ENCODE measurements around the gene FBXO44. TPM values are rescaled to one million over a fixed set of nuclear protein-coding genes. Genes with fewer than 3 reads are reported as not detected.

FBXO44 gene
- total RNA-seq, 1 experiment from 2014 or later, result 34.9 TPM

GRCh38 chr1:11700601-11701467, 46.2 kb downstream of the FBXO44 start:
- Mint-ChIP-seq H3K36me3 (no peaks in the 10 kb centered on the region), H3K27ac (no peak overlapping the region), H3K4me3 (0 out of 2 replicates have a peak overlapping the region, but pooled peaks have one; percentile 7), H3K9me3 (no peaks in the 10 kb centered on the region), H3K27me3 (ENCODE audit: low read depth) (no peaks in the 10 kb centered on the region), H3K4me1 (peaks cover 51% of the 10 kb centered on the region)
- TF ChIP-seq OVOL2 (CRISPR knock-in tag; IDR thresholded peaks at IDR 0.05; ENCODE audit: borderline replicate concordance) (no peak), HMGXB4 (CRISPR knock-in tag; IDR thresholded peaks at IDR 0.05) (peak; percentile 27; the same call in 1 of the 2 replicates), ZNF396 (CRISPR knock-in tag; IDR thresholded peaks at IDR 0.05; ENCODE audit: borderline replicate concordance) (no peak)
- ATAC-seq (no peak), DNase-seq (ENCODE audit: low spot score) (peak; percentile 42)
- ChIA-PET POLR2A (interaction anchor here (1.5 kb wide), 1 partner anchor 18 kb away, joined by 5 read pairs; no protein-coding TSS in a partner anchor), CTCF (interaction anchor here (1.3 to 2.4 kb wide), 6 partner anchors 9 to 138 kb away, joined by 3 to 13 read pairs (median 8); partner anchors contain the start of genes DRAXIN and FBXO6)

GRCh38 chr1:11701551-11701961, 46.9 kb downstream of the FBXO44 start:
- POLR2A ChIA-PET, result interaction anchor here (1.5 kb wide), 1 partner anchor 19 kb away, joined by 5 read pairs; no protein-coding TSS in a partner anchor
- DNase-seq (ENCODE audit: low spot score) (no peak), ATAC-seq (no peak)
- Mint-ChIP-seq H3K9me3 (no peaks in the 10 kb centered on the region), H3K27me3 (ENCODE audit: low read depth) (no peaks in the 10 kb centered on the region), H3K4me3 (no peak overlapping the region), H3K36me3 (no peaks in the 10 kb centered on the region), H3K4me1 (peaks cover 51% of the 10 kb centered on the region), H3K27ac (no peak overlapping the region)
- CTCF ChIA-PET, result interaction anchor here (1.3 to 2.4 kb wide), 3 partner anchors 12 to 137 kb away, joined by 4 to 9 read pairs (median 7); no protein-coding TSS in a partner anchor
- TF ChIP-seq, protein P1, sequence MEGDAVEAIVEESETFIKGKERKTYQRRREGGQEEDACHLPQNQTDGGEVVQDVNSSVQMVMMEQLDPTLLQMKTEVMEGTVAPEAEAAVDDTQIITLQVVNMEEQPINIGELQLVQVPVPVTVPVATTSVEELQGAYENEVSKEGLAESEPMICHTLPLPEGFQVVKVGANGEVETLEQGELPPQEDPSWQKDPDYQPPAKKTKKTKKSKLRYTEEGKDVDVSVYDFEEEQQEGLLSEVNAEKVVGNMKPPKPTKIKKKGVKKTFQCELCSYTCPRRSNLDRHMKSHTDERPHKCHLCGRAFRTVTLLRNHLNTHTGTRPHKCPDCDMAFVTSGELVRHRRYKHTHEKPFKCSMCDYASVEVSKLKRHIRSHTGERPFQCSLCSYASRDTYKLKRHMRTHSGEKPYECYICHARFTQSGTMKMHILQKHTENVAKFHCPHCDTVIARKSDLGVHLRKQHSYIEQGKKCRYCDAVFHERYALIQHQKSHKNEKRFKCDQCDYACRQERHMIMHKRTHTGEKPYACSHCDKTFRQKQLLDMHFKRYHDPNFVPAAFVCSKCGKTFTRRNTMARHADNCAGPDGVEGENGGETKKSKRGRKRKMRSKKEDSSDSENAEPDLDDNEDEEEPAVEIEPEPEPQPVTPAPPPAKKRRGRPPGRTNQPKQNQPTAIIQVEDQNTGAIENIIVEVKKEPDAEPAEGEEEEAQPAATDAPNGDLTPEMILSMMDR (IDR thresholded peaks at IDR 0.05), result no peak
- TF ChIP-seq, protein P2, sequence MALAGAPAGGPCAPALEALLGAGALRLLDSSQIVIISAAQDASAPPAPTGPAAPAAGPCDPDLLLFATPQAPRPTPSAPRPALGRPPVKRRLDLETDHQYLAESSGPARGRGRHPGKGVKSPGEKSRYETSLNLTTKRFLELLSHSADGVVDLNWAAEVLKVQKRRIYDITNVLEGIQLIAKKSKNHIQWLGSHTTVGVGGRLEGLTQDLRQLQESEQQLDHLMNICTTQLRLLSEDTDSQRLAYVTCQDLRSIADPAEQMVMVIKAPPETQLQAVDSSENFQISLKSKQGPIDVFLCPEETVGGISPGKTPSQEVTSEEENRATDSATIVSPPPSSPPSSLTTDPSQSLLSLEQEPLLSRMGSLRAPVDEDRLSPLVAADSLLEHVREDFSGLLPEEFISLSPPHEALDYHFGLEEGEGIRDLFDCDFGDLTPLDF (CRISPR knock-in tag; IDR thresholded peaks at IDR 0.05), result no peak

- Mint-ChIP-seq H3K36me3 (no peaks in the 10 kb centered on the region), H3K4me1 (peaks cover 50% of the 10 kb centered on the region), H3K27ac (no peak overlapping the region), H3K27me3 (ENCODE audit: low read depth) (no peaks in the 10 kb centered on the region), H3K9me3 (no peaks in the 10 kb centered on the region), H3K4me3 (no peak overlapping the region)
- DNase-seq (ENCODE audit: low spot score) (no peak), ATAC-seq (no peak)
- ChIA-PET CTCF (interaction anchor here (2.4 kb wide), 1 partner anchor 17 kb away, joined by 9 read pairs; no protein-coding TSS in a partner anchor), POLR2A (no interaction called here)
- TF ChIP-seq ZNF263 (CRISPR knock-in tag; IDR thresholded peaks at IDR 0.05; ENCODE audit: low read depth) (no peak), ZNF219 (CRISPR knock-in tag; IDR thresholded peaks at IDR 0.05; ENCODE audit: borderline replicate concordance) (no peak)
Measured at GRCh38 chr1:11701981-11702803, 47.5 kb downstream of the FBXO44 start.

DNA sequence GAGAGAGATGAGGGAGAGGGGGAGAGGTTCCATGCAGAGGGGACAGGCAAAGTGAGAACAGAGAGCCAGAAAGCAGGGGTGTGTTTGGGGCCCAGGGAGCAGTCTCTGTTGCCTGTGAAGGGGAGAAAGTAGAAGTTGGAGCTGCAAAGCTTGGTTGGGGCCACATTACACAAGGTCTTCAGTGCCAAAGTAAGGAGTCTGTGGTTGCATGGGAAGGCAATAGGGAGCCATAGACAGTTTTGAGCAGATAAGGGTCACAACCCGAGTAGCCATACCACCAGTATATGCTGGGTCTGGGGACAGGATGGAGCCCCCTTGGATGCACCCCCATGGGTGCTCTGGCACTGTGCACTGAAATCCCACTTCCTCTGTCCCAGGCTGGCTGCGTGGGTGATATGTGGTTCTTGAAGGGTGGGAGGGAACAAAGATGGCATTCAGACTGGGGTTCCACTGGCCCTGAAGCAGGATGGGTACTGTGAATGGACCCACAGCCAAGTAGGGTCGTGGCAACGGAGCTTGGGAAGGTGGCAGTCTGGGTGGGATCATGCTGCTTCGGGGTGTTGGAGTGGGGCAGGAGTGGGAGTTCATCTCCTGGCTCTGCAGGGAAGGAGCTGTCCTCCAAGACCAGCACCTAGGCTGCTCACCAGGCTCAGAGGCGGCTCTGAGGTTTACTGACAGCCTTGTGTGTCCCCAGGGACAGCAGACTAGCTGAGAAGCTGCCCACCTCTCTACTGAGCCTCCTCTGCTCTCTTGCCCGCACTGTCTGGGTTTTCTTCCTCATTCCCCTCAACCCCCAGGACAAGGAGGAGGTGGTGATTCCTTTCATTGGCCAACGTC, 48.9 kb downstream of the FBXO44 start:
- ChIA-PET POLR2A (interaction anchor here (2.2 kb wide), 1 partner anchor 39 kb away, joined by 5 read pairs; the partner anchor contains the start of gene FBXO6), CTCF (interaction anchor here (0.9 to 6.5 kb wide), 3 partner anchors 9 to 81 kb away, joined by 4 to 50 read pairs (median 4); partner anchors contain the start of gene FBXO6)
- Mint-ChIP-seq H3K4me3 (no peak overlapping the region), H3K36me3 (no peaks in the 10 kb centered on the region), H3K27ac (peak overlapping the region; percentile 42; the same call in 1 of the 2 replicates), H3K9me3 (no peaks in the 10 kb centered on the region), H3K27me3 (ENCODE audit: low read depth) (no peaks in the 10 kb centered on the region), H3K4me1 (peaks cover 51% of the 10 kb centered on the region)
- DNase-seq (ENCODE audit: low spot score), result no peak
- TF ChIP-seq ATF1 (CRISPR knock-in tag; IDR thresholded peaks at IDR 0.05), result no peak
- TF ChIP-seq ZNF263 (CRISPR knock-in tag; IDR thresholded peaks at IDR 0.05; ENCODE audit: low read depth), result no peak
- no peak for TF ChIP-seq TEAD4 (CRISPR knock-in tag; IDR thresholded peaks at IDR 0.05)
- no peak for TF ChIP-seq TCF7 (CRISPR knock-in tag; IDR thresholded peaks at IDR 0.05; ENCODE audit: low read depth)
- no peak for TF ChIP-seq ZNF281 (CRISPR knock-in tag; IDR thresholded peaks at IDR 0.05)
- no peak for TF ChIP-seq JAZF1 (CRISPR knock-in tag; IDR thresholded peaks at IDR 0.05)
- no peak for TF ChIP-seq CREB1 (CRISPR knock-in tag; IDR thresholded peaks at IDR 0.05)
- no peak for TF ChIP-seq TP53 (CRISPR knock-in tag; IDR thresholded peaks at IDR 0.05)
- no peak for ATAC-seq

All from WTC11 (cell line).